HEK293 (cell line): Measurements from ENCODE around the gene KANSL1.

Experiments used
- HOXA7 ChIP-seq: sonication (generic); formaldehyde crosslinking; IDR thresholded peaks from 2 replicates; pipeline ENCODE4 v1.8.1; 2022; ENCODE audit warnings: missing genetic modification reagents, borderline replicate concordance
- MEIS1 ChIP-seq: sonication (generic); formaldehyde crosslinking; IDR thresholded peaks from 2 replicates; pipeline ENCODE4 v1.8.1; 2022; ENCODE audit warnings: missing genetic modification reagents, mild to moderate bottlenecking, borderline replicate concordance
- OSR2 ChIP-seq: fragments of 450-650 bp; formaldehyde crosslinking; IDR thresholded peaks from 2 replicates; pipeline ENCODE4 v1.5.1; 2016; ENCODE audit warnings: missing biosample characterization, missing genetic modification characterization
- OVOL3 ChIP-seq: fragments of 450-650 bp; formaldehyde crosslinking; IDR thresholded peaks from 2 replicates; pipeline ENCODE4 v1.5.1; 2016; ENCODE audit warnings: missing biosample characterization, missing genetic modification characterization
- TCF7L2 ChIP-seq: IDR thresholded peaks from 2 replicates; pipeline ENCODE4 v1.6.1; 2011; ENCODE audit warnings: low read depth, mild to moderate bottlenecking, inconsistent platforms, low read length, moderate library complexity, borderline replicate concordance
- ZBTB21 ChIP-seq: fragments of 450-650 bp; formaldehyde crosslinking; IDR thresholded peaks from 2 replicates; pipeline ENCODE4 v1.5.1; 2017; ENCODE audit warnings: missing biosample characterization, missing genetic modification characterization
- ZBTB8A ChIP-seq: fragments of 450-650 bp; formaldehyde crosslinking; IDR thresholded peaks from 2 replicates; pipeline ENCODE4 v1.5.1; 2016; ENCODE audit warnings: missing biosample characterization, missing genetic modification characterization
- ZFP37 ChIP-seq: fragments of 450-650 bp; formaldehyde crosslinking; IDR thresholded peaks from 2 replicates; pipeline ENCODE4 v1.5.1; 2016; ENCODE audit warnings: missing biosample characterization, missing genetic modification characterization
- ZIC2 ChIP-seq: fragments of 450-650 bp; formaldehyde crosslinking; IDR thresholded peaks from 2 replicates; pipeline ENCODE4 v1.5.1; 2016; ENCODE audit warnings: missing biosample characterization, missing genetic modification characterization
- ZNF16 ChIP-seq: fragments of 450-650 bp; formaldehyde crosslinking; IDR thresholded peaks from 2 replicates; pipeline ENCODE4 v1.5.1; 2016; ENCODE audit warnings: low read depth, missing biosample characterization, missing genetic modification characterization
- ZNF19 ChIP-seq: fragments of 450-650 bp; formaldehyde crosslinking; IDR thresholded peaks from 2 replicates; pipeline ENCODE4; 2016; ENCODE audit warnings: missing biosample characterization, missing genetic modification characterization, low read depth
- ZNF292 ChIP-seq: fragments of 450-650 bp; formaldehyde crosslinking; IDR thresholded peaks from 2 replicates; pipeline ENCODE4 v1.5.1; 2016; ENCODE audit warnings: low read depth, missing biosample characterization, missing genetic modification characterization, borderline replicate concordance
- ZNF548 ChIP-seq: fragments of 450-650 bp; formaldehyde crosslinking; IDR thresholded peaks from 2 replicates; pipeline ENCODE4 v1.5.1; 2016; ENCODE audit warnings: missing biosample characterization, missing genetic modification characterization
- ZNF561 ChIP-seq: fragments of 450-650 bp; IDR thresholded peaks from 2 replicates; pipeline ENCODE4 v1.5.1; 2018; ENCODE audit warnings: missing biosample characterization, missing genetic modification characterization, borderline replicate concordance
- ZNF571 ChIP-seq: fragments of 450-650 bp; formaldehyde crosslinking; IDR thresholded peaks from 2 replicates; pipeline ENCODE4 v1.5.0; 2017; ENCODE audit warnings: missing biosample characterization, missing genetic modification characterization
- ZNF658 ChIP-seq: fragments of 450-650 bp; formaldehyde crosslinking; IDR thresholded peaks from 2 replicates; pipeline ENCODE4; 2016; ENCODE audit warnings: missing biosample characterization, missing genetic modification characterization
- ZNF660 ChIP-seq: fragments of 450-650 bp; IDR thresholded peaks from 2 replicates; pipeline ENCODE4 v1.5.1; 2018; ENCODE audit warnings: missing biosample characterization, mild to moderate bottlenecking, missing genetic modification characterization
- ZNF792 ChIP-seq: fragments of 450-650 bp; formaldehyde crosslinking; IDR thresholded peaks from 2 replicates; pipeline ENCODE4 v1.5.1; 2016; ENCODE audit warnings: missing biosample characterization, missing genetic modification characterization
- ZSCAN16 ChIP-seq: fragments of 450-650 bp; formaldehyde crosslinking; IDR thresholded peaks from 2 replicates; pipeline ENCODE4 v1.5.1; 2016; ENCODE audit warnings: missing biosample characterization, missing genetic modification characterization
- ZXDB ChIP-seq: fragments of 450-650 bp; formaldehyde crosslinking; IDR thresholded peaks from 2 replicates; pipeline ENCODE4 v1.5.1; 2016; ENCODE audit warnings: missing biosample characterization, missing genetic modification characterization
- TF ChIP-seq, protein P1 (sequence below): fragments of 450-650 bp; formaldehyde crosslinking; IDR thresholded peaks from 2 replicates; pipeline ENCODE4 v1.5.1; 2017; ENCODE audit warnings: missing biosample characterization, missing genetic modification characterization
- TF ChIP-seq, protein P2 (sequence below): fragments of 450-650 bp; formaldehyde crosslinking; IDR thresholded peaks from 2 replicates; pipeline ENCODE4 v1.5.1; 2016; ENCODE audit warnings: missing biosample characterization, missing genetic modification characterization
- TF ChIP-seq, protein P3 (sequence below): fragments of 450-650 bp; formaldehyde crosslinking; IDR thresholded peaks from 2 replicates; pipeline ENCODE4 v1.5.1; 2017; ENCODE audit warnings: missing biosample characterization, missing genetic modification characterization
- TF ChIP-seq, protein P4 (sequence below): fragments of 450-650 bp; formaldehyde crosslinking; IDR thresholded peaks from 2 replicates; pipeline ENCODE4 v1.5.1; 2016; ENCODE audit warnings: missing biosample characterization, missing genetic modification characterization
- TF ChIP-seq, protein P5 (sequence below): fragments of 450-650 bp; formaldehyde crosslinking; IDR thresholded peaks from 2 replicates; pipeline ENCODE4; 2016; ENCODE audit warnings: missing biosample characterization, missing genetic modification characterization
- TF ChIP-seq, protein P6 (sequence below): fragments of 450-650 bp; formaldehyde crosslinking; IDR thresholded peaks from 2 replicates; pipeline ENCODE4 v1.5.1; 2016; ENCODE audit warnings: missing biosample characterization, missing genetic modification characterization
- TF ChIP-seq, protein P7 (sequence below): fragments of 450-650 bp; formaldehyde crosslinking; IDR thresholded peaks from 2 replicates; pipeline ENCODE4 v1.5.1; 2016; ENCODE audit warnings: missing biosample characterization, missing genetic modification characterization

Gene KANSL1

DNA sequence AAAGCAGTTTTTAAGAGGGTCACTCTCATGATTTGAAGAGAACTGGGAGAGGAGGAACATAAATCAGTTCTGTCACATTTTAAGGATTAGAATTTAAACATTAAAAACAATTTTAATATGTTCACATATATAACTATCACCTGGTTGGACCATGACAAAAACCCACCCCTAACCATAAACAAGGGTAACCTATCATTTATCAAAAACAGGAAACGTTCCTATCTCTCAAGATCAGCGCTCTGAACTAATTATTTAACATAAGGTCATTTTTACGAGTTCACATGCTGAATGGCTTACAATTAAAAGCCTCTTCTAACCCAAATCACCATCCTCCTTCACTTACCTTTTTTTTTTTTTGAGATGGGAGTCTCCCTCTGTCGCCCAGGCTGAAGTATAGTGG is 45.0 kb downstream of the KANSL1 start (continued):
- TF ChIP-seq ZIC2 (tag by site-specific recombination) (no peak), OSR2 (tag by site-specific recombination) (peak; percentile 77), ZNF19 (no peak), ZNF792 (tag by site-specific recombination) (no peak), ZBTB8A (tag by site-specific recombination) (no peak), TCF7L2 (no peak), HOXA7 (CRISPR knock-in tag) (no peak), ZNF561 (tag by site-specific recombination) (peak; percentile 46), ZNF658 (tag by site-specific recombination) (no peak), OVOL3 (no peak), ZNF16 (tag by site-specific recombination) (no peak), MEIS1 (no peak), ZNF660 (tag by site-specific recombination) (no peak), ZSCAN16 (tag by site-specific recombination) (no peak), ZXDB (tag by site-specific recombination) (peak; percentile 68), ZNF292 (tag by site-specific recombination) (no peak), ZBTB21 (tag by site-specific recombination) (no peak), ZFP37 (tag by site-specific recombination) (no peak), ZNF548 (tag by site-specific recombination) (no peak), ZNF571 (tag by site-specific recombination) (no peak)
- TF ChIP-seq, protein P1, sequence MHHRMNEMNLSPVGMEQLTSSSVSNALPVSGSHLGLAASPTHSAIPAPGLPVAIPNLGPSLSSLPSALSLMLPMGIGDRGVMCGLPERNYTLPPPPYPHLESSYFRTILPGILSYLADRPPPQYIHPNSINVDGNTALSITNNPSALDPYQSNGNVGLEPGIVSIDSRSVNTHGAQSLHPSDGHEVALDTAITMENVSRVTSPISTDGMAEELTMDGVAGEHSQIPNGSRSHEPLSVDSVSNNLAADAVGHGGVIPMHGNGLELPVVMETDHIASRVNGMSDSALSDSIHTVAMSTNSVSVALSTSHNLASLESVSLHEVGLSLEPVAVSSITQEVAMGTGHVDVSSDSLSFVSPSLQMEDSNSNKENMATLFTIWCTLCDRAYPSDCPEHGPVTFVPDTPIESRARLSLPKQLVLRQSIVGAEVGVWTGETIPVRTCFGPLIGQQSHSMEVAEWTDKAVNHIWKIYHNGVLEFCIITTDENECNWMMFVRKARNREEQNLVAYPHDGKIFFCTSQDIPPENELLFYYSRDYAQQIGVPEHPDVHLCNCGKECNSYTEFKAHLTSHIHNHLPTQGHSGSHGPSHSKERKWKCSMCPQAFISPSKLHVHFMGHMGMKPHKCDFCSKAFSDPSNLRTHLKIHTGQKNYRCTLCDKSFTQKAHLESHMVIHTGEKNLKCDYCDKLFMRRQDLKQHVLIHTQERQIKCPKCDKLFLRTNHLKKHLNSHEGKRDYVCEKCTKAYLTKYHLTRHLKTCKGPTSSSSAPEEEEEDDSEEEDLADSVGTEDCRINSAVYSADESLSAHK (tag by site-specific recombination): peak; percentile 53; the same call in 1 of the 2 replicates
- TF ChIP-seq, protein P2, sequence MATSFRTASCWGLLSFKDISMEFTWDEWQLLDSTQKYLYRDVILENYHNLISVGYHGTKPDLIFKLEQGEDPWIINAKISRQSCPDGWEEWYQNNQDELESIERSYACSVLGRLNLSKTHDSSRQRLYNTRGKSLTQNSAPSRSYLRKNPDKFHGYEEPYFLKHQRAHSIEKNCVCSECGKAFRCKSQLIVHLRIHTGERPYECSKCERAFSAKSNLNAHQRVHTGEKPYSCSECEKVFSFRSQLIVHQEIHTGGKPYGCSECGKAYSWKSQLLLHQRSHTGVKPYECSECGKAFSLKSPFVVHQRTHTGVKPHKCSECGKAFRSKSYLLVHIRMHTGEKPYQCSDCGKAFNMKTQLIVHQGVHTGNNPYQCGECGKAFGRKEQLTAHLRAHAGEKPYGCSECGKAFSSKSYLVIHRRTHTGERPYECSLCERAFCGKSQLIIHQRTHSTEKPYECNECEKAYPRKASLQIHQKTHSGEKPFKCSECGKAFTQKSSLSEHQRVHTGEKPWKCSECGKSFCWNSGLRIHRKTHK (tag by site-specific recombination): no peak
- TF ChIP-seq, protein P3, sequence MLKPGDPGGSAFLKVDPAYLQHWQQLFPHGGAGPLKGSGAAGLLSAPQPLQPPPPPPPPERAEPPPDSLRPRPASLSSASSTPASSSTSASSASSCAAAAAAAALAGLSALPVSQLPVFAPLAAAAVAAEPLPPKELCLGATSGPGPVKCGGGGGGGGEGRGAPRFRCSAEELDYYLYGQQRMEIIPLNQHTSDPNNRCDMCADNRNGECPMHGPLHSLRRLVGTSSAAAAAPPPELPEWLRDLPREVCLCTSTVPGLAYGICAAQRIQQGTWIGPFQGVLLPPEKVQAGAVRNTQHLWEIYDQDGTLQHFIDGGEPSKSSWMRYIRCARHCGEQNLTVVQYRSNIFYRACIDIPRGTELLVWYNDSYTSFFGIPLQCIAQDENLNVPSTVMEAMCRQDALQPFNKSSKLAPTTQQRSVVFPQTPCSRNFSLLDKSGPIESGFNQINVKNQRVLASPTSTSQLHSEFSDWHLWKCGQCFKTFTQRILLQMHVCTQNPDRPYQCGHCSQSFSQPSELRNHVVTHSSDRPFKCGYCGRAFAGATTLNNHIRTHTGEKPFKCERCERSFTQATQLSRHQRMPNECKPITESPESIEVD (tag by site-specific recombination): peak; percentile 94
- TF ChIP-seq, protein P4, sequence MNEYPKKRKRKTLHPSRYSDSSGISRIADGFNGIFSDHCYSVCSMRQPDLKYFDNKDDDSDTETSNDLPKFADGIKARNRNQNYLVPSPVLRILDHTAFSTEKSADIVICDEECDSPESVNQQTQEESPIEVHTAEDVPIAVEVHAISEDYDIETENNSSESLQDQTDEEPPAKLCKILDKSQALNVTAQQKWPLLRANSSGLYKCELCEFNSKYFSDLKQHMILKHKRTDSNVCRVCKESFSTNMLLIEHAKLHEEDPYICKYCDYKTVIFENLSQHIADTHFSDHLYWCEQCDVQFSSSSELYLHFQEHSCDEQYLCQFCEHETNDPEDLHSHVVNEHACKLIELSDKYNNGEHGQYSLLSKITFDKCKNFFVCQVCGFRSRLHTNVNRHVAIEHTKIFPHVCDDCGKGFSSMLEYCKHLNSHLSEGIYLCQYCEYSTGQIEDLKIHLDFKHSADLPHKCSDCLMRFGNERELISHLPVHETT: no peak
- TF ChIP-seq, protein P5, sequence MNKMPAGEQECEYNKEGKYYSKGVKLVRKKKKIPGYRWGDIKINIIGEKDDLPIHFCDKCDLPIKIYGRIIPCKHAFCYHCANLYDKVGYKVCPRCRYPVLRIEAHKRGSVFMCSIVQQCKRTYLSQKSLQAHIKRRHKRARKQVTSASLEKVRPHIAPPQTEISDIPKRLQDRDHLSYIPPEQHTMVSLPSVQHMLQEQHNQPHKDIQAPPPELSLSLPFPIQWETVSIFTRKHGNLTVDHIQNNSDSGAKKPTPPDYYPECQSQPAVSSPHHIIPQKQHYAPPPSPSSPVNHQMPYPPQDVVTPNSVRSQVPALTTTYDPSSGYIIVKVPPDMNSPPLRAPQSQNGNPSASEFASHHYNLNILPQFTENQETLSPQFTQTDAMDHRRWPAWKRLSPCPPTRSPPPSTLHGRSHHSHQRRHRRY: no peak
- TF ChIP-seq, protein P6, sequence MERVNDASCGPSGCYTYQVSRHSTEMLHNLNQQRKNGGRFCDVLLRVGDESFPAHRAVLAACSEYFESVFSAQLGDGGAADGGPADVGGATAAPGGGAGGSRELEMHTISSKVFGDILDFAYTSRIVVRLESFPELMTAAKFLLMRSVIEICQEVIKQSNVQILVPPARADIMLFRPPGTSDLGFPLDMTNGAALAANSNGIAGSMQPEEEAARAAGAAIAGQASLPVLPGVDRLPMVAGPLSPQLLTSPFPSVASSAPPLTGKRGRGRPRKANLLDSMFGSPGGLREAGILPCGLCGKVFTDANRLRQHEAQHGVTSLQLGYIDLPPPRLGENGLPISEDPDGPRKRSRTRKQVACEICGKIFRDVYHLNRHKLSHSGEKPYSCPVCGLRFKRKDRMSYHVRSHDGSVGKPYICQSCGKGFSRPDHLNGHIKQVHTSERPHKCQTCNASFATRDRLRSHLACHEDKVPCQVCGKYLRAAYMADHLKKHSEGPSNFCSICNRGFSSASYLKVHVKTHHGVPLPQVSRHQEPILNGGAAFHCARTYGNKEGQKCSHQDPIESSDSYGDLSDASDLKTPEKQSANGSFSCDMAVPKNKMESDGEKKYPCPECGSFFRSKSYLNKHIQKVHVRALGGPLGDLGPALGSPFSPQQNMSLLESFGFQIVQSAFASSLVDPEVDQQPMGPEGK: 0 out of 2 replicates have a peak, but pooled peaks have one; percentile 44
- TF ChIP-seq, protein P7, sequence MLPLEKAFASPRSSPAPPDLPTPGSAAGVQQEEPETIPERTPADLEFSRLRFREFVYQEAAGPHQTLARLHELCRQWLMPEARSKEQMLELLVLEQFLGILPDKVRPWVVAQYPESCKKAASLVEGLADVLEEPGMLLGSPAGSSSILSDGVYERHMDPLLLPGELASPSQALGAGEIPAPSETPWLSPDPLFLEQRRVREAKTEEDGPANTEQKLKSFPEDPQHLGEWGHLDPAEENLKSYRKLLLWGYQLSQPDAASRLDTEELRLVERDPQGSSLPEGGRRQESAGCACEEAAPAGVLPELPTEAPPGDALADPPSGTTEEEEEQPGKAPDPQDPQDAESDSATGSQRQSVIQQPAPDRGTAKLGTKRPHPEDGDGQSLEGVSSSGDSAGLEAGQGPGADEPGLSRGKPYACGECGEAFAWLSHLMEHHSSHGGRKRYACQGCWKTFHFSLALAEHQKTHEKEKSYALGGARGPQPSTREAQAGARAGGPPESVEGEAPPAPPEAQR (tag by site-specific recombination): no peak
